H9 (cell line): ENCODE measurements around the gene CDH24. TPM values are rescaled to one million over a fixed set of nuclear protein-coding genes. Genes with fewer than 3 reads are reported as not detected.

Source experiments
- DNase-seq: peaks from one replicate; pipeline ENCODE4 v3.0.0-alpha.2; 2017
- H2AFZ ChIP-seq: one replicate; pipeline ENCODE4 v1.6.1; 2013; ENCODE audit warnings: mild to moderate bottlenecking, low read length, control low read depth, moderate library complexity
- H2AK5ac ChIP-seq: 2 replicates; pipeline ENCODE4 v1.6.1; 2013; ENCODE audit warnings: low read length, control low read depth, mixed read lengths; ENCODE audit not compliant: insufficient read length
- H2BK120ac ChIP-seq: one replicate; pipeline ENCODE4 v1.6.1; 2013; ENCODE audit warnings: low read depth, mild to moderate bottlenecking, low read length, control low read depth, inconsistent platforms; ENCODE audit not compliant: poor library complexity, severe bottlenecking
- H2BK12ac ChIP-seq: 2 replicates; pipeline ENCODE4 v1.6.1; 2013; ENCODE audit warnings: low read length, control low read depth, mixed read lengths, low read depth; ENCODE audit not compliant: insufficient read length
- H2BK15ac ChIP-seq: 2 replicates; pipeline ENCODE4 v1.6.1; 2013; ENCODE audit warnings: low read depth, low read length, control low read depth
- H2BK20ac ChIP-seq: one replicate; pipeline ENCODE4 v1.6.1; 2013; ENCODE audit warnings: low read depth, mild to moderate bottlenecking, low read length, control low read depth, inconsistent platforms; ENCODE audit not compliant: poor library complexity, severe bottlenecking
- H2BK5ac ChIP-seq: 2 replicates; pipeline ENCODE4 v1.6.1; 2013; ENCODE audit warnings: low read length, control low read depth, mixed read lengths; ENCODE audit not compliant: insufficient read length
- H3K14ac ChIP-seq: 2 replicates; pipeline ENCODE4 v1.6.1; 2013; ENCODE audit warnings: low read length, control low read depth; ENCODE audit not compliant: insufficient read depth
- H3K18ac ChIP-seq: 2 replicates; pipeline ENCODE4 v1.6.1; 2013; ENCODE audit warnings: low read depth, mild to moderate bottlenecking, mixed read lengths, low read length, control low read depth; ENCODE audit not compliant: insufficient read length
- H3K23ac ChIP-seq: 2 replicates; pipeline ENCODE4 v1.6.1; 2013; ENCODE audit warnings: low read length, control low read depth, mixed read lengths, low read depth; ENCODE audit not compliant: insufficient read length
- H3K23me2 ChIP-seq: 2 replicates; pipeline ENCODE4 v1.6.1; 2013; ENCODE audit warnings: low read depth, mild to moderate bottlenecking, mixed read lengths, low read length, control low read depth; ENCODE audit not compliant: insufficient read length, poor library complexity, severe bottlenecking
- H3K27ac ChIP-seq: 2 replicates; pipeline ENCODE4 v1.5.1; 2013; ENCODE audit warnings: low read length, control low read depth, mixed read lengths, low read depth; ENCODE audit not compliant: insufficient read length
- H3K27me3 ChIP-seq: 2 replicates; pipeline ENCODE4 v1.6.1; 2013; ENCODE audit warnings: low read length, control low read depth, inconsistent platforms; ENCODE audit not compliant: insufficient read depth
- H3K4ac ChIP-seq: 2 replicates; pipeline ENCODE4 v1.6.1; 2013; ENCODE audit warnings: low read depth, mild to moderate bottlenecking, control low read depth, inconsistent platforms, low read length, moderate library complexity
- H3K4me1 ChIP-seq: 2 replicates; pipeline ENCODE4 v1.6.1; 2013; ENCODE audit warnings: low read length, control low read depth, inconsistent platforms; ENCODE audit not compliant: insufficient read depth
- H3K4me2 ChIP-seq: 2 replicates; pipeline ENCODE4 v1.6.1; 2013; ENCODE audit warnings: low read length, control low read depth, mixed read lengths; ENCODE audit not compliant: insufficient read length, insufficient read depth
- H3K56ac ChIP-seq: 2 replicates; pipeline ENCODE4 v1.6.1; 2013; ENCODE audit warnings: low read depth, mild to moderate bottlenecking, mixed read lengths, low read length, control low read depth; ENCODE audit not compliant: insufficient read length
- H3K79me1 ChIP-seq: 2 replicates; pipeline ENCODE4 v1.6.1; 2013; ENCODE audit warnings: low read depth, mild to moderate bottlenecking, moderate library complexity, low read length, control low read depth, inconsistent platforms; ENCODE audit not compliant: insufficient read depth, poor library complexity, severe bottlenecking
- H3K79me2 ChIP-seq: 2 replicates; pipeline ENCODE4 v1.6.1; 2013; ENCODE audit warnings: low read length, control low read depth, inconsistent platforms; ENCODE audit not compliant: insufficient read depth
- H3K9ac ChIP-seq: 2 replicates; pipeline ENCODE4 v1.6.1; 2013; ENCODE audit warnings: low read length, control low read depth, mixed read lengths; ENCODE audit not compliant: insufficient read length; ENCODE audit errors: extremely low read depth
- H3K9me3 ChIP-seq: one replicate; pipeline ENCODE4 v1.6.1; 2013; ENCODE audit warnings: low read depth, low read length, inconsistent platforms; ENCODE audit not compliant: control insufficient read depth
- H3T11ph ChIP-seq: one replicate; pipeline ENCODE4 v1.6.1; 2013; ENCODE audit warnings: mild to moderate bottlenecking, low read length, control low read depth, inconsistent platforms
- H4K20me1 ChIP-seq: one replicate; pipeline ENCODE4 v1.6.1; 2013; ENCODE audit not compliant: control insufficient read depth, insufficient read length, insufficient read depth
- H4K5ac ChIP-seq: 2 replicates; pipeline ENCODE4 v1.6.1; 2013; ENCODE audit warnings: low read depth, mild to moderate bottlenecking, mixed read lengths, low read length, control low read depth; ENCODE audit not compliant: insufficient read length
- H4K8ac ChIP-seq: replicated peaks from 2 replicates; pipeline ENCODE4 v1.6.1; 2013; ENCODE audit warnings: low read length, control low read depth, mixed read lengths, low read depth; ENCODE audit not compliant: insufficient read length
- H4K91ac ChIP-seq: 2 replicates; pipeline ENCODE4 v1.6.1; 2013; ENCODE audit warnings: low read depth, mild to moderate bottlenecking, moderate library complexity, mixed read lengths, low read length, control low read depth; ENCODE audit not compliant: insufficient read length
- H3K27ac Mint-ChIP-seq, 3 experiments: 2 replicates in 2 of 3; 3 replicates in 1 of 3; pipeline ENCODE4 v1.8.0; 2020 to 2021; ENCODE audit warnings: mixed read lengths in 3 of 3, mild to moderate bottlenecking in 1 of 3, moderate library complexity in 1 of 3
- H3K27me3 Mint-ChIP-seq: 2 replicates; pipeline ENCODE4 v1.8.0; 2021; ENCODE audit warnings: low read depth, mild to moderate bottlenecking, moderate library complexity, mixed read lengths
- H3K36me3 Mint-ChIP-seq, 3 experiments: 2 replicates in 2 of 3; 3 replicates in 1 of 3; pipeline ENCODE4 v1.8.0; 2020 to 2021; ENCODE audit warnings: low read depth in 3 of 3, mixed read lengths in 3 of 3; ENCODE audit not compliant: insufficient read depth in 1 of 3
- H3K4me1 Mint-ChIP-seq, 2 experiments: 2 replicates each; pipeline ENCODE4 v1.8.0; 2020; ENCODE audit warnings: mixed read lengths in 2 of 2
- H3K4me3 Mint-ChIP-seq, 2 experiments: 2 replicates in 1 of 2; 3 replicates in 1 of 2; pipeline ENCODE4 v1.8.0; 2020 to 2021; ENCODE audit warnings: mild to moderate bottlenecking in 2 of 2, mixed read lengths in 2 of 2, moderate library complexity in 1 of 2
- H3K9me3 Mint-ChIP-seq, 2 experiments: 2 replicates in 1 of 2; 3 replicates in 1 of 2; pipeline ENCODE4 v1.8.0; 2020; ENCODE audit warnings: mild to moderate bottlenecking in 2 of 2, mixed read lengths in 2 of 2, moderate library complexity in 1 of 2
- CTCF ChIP-seq: fragments of 200-600 bp; sonication (generic); conservative IDR thresholded peaks from 3 replicates; pipeline ENCODE4 v1.8.0; 2021; ENCODE audit warnings: antibody characterized with exemption, mild to moderate bottlenecking
- WGBS: extraction: QIAGEN DNeasy Blood & Tissue Kit; methylation state at CpG from one replicate; pipeline ENCODE4 v1.1.7; 2013; ENCODE audit warnings: missing lambda C conversion rate, low lambda C conversion rate, mixed read lengths; ENCODE audit not compliant: insufficient read length; ENCODE audit errors: extremely low coverage; 5-methylcytosine and 5-hydroxymethylcytosine counted together
- total RNA-seq: library from RNA; stranded (reverse); gene quantifications from 2 replicates; pipeline ENCODE4 v1.2.1, GENCODE V29; 2021

The CDH24 gene
- total RNA-seq, 1 experiment from 2014 or later: 16.7 TPM

- Histone ChIP-seq H3K23ac (no peak overlapping the region), H3K9ac (no peak overlapping the region), H2AK5ac (no peak overlapping the region), H3K4me1 (peaks cover 5% of the 10 kb centered on the region; the same call in 1 of the 2 replicates), H3K56ac (no peak overlapping the region), H3K14ac (no peak overlapping the region), H2BK15ac (no peak overlapping the region), H4K5ac (no peak overlapping the region), H4K20me1 (no peaks in the 10 kb centered on the region), H3K79me1 (no peaks in the 10 kb centered on the region), H2BK5ac (no peak overlapping the region), H2BK120ac (no peak overlapping the region), H3K4ac (no peak overlapping the region), H3K79me2 (no peaks in the 10 kb centered on the region), H3K27ac (no peak overlapping the region), H3T11ph (no peak overlapping the region), H2BK12ac (no peak overlapping the region), H3K9me3 (no peaks in the 10 kb centered on the region), H4K8ac (no peak overlapping the region), H4K91ac (no peak overlapping the region), H3K27me3 (no peaks in the 10 kb centered on the region), H2BK20ac (no peak overlapping the region), H3K18ac (no peak overlapping the region), H3K4me2 (no peak overlapping the region), H2AFZ (no peak overlapping the region), H3K23me2 (no peaks in the 10 kb centered on the region)
- H3K4me1 Mint-ChIP-seq: peaks cover 17 to 37% of the 10 kb centered on the region in 2 experiments
- TF ChIP-seq CTCF: no peak
- no CpG with 5 or more reads among the region's 3 CpGs for WGBS
- peak overlapping the region in 1 of 3 experiments; percentile 37; a peak in 1 of 7 replicates for H3K27ac Mint-ChIP-seq
- no peaks in the 10 kb centered on the region for H3K27me3 Mint-ChIP-seq
- no peak overlapping the region for H3K4me3 Mint-ChIP-seq
- H3K36me3 Mint-ChIP-seq: peaks cover 0 to 9% (median 4%) of the 10 kb centered on the region in 3 experiments; a peak in 3 of 7 replicates
- DNase-seq: no peak
- peaks cover 0 to 6% of the 10 kb centered on the region in 2 experiments; a peak in 3 of 5 replicates for H3K9me3 Mint-ChIP-seq
Observed at GRCh38 chr14:23008831-23009230, 48.5 kb downstream of the CDH24 start.
